ENCODE measurements around the gene UBA6. TPM values are rescaled to one million over a fixed set of nuclear protein-coding genes. Genes with fewer than 3 reads are reported as not detected.

Gene UBA6
- polyA plus RNA-seq, 4 donors = 5.4 to 25.8 (median 9.1) TPM

Other genes starting within 250 kb of the UBA6 start
- gene CENPC, start 155.7 kb downstream of the UBA6 start, polyA plus RNA-seq = 10 to 100 TPM in 1 of 4 donors, 1 to 10 TPM in 3; 4.0 to 20.8 (median 5.0) TPM
- gene STAP1, start 142.4 kb downstream of the UBA6 start, polyA plus RNA-seq = 1 to 10 TPM in 1 of 4 donors, under 1 TPM in 3; 0.45 to 2.7 (median 0.72) TPM
- under 1 TPM in 1 of 4 donors, not detected in 3; 0.47 TPM for gene GNRHR, start 53.2 kb upstream of the UBA6 start, polyA plus RNA-seq
- under 1 TPM in 2 of 4 donors, not detected in 2; 0.03 to 0.06 TPM for gene TMPRSS11D, start 182.8 kb upstream of the UBA6 start, polyA plus RNA-seq